Memory B cell (primary cell): ENCODE measurements around the gene CXADR.
"Not testable (repeated sequence)": the region's sequence is repeated elsewhere in the genome, so short reads cannot be mapped to it uniquely, and the experiment has no call there.

Source experiments
- ATAC-seq: fragments of 150-1000 bp; cut with Tn5 transposase; 2 replicates; pipeline ENCODE4 v1.10.0; 2021; ENCODE audit warnings: low read depth, mild to moderate bottlenecking, moderate library complexity
- DNase-seq, 2 donors: peaks; one replicate each; pipeline ENCODE4 v3.0.0; 2022; ENCODE audit warnings: low spot score in 2 of 2
- H3K27ac Mint-ChIP-seq: one replicate; pipeline ENCODE4 v1.8.0; 2022; ENCODE audit warnings: mild to moderate bottlenecking, moderate library complexity, mixed read lengths
- H3K27me3 Mint-ChIP-seq: one replicate; pipeline ENCODE4 v1.8.0; 2022; ENCODE audit warnings: mixed read lengths
- H3K36me3 Mint-ChIP-seq: one replicate; pipeline ENCODE4 v1.8.0; 2022; ENCODE audit warnings: mild to moderate bottlenecking, mixed read lengths
- H3K4me1 Mint-ChIP-seq: one replicate; pipeline ENCODE4 v1.8.0; 2022; ENCODE audit warnings: mixed read lengths
- H3K4me3 Mint-ChIP-seq: one replicate; pipeline ENCODE4 v1.8.0; 2022; ENCODE audit warnings: mild to moderate bottlenecking, moderate library complexity, mixed read lengths
- H3K9me3 Mint-ChIP-seq: one replicate; pipeline ENCODE4 v1.8.0; 2022; ENCODE audit warnings: mixed read lengths

Gene CXADR

DNA sequence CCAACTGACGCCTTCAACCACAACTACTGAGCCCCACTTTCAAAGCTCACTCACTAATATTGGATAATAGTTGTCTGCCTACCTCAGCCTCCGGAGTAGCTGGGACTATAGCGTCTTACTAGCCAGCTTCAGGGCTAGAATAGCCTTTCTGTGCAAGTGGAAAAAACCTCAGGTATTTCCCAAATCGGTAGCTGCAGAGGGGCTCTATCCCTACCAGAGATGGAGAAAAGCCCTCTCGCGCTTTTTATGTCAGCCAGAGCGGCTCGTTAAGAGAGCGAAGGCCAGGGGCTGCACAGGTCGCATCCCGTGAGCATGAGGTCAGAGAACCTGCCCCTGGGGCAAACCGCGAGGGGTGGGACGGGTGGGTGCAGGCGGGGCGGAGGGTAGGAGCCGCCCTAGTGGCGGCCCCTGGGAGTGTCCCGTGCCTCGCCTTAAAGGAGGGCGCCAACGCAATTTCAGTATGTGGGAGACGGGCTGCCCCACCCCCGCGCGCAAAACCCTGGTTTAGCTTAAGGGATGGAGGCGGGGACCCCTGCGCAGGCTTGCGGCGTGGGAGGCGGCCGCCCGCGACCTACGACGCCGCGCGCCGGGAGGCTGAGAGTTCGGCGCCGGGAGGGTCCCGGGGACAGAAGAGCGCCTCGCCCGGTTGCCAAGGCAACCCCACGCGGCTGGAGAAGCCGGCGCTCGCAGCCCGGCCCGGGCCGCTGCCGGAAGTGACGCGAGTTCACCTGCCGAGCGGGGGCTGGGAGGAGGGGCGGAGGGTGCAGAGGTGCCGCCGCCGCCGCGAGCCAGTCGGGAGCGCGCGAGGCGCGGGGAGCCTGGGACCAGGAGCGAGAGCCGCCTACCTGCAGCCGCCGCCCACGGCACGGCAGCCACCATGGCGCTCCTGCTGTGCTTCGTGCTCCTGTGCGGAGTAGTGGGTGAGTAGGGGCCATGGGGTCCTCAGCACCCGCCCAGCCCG lies at the start of gene CXADR:
TSS of gene CXADR (plus strand) at position 791 of the 961 bp plus-strand sequence. CDS start at position 878, 87 bp downstream.
- H3K27me3 Mint-ChIP-seq, result peaks cover 14% of the 10 kb centered on the region
- peak; percentile 83 for ATAC-seq
- H3K9me3 Mint-ChIP-seq, result no peaks in the 10 kb centered on the region
- peaks cover 12% of the 10 kb centered on the region for H3K4me1 Mint-ChIP-seq
- H3K36me3 Mint-ChIP-seq, result no peaks in the 10 kb centered on the region
- DNase-seq, result peak; percentile 43 to 47
- H3K27ac Mint-ChIP-seq, result peak within 1 kb of the TSS; percentile 7
- H3K4me3 Mint-ChIP-seq, result peak within 1 kb of the TSS; percentile 86

GRCh38 chr21:17466166-17466565 lies 46.7 kb upstream of the CXADR start:
- no peak overlapping the region for H3K4me3 Mint-ChIP-seq
- ATAC-seq (no peak), DNase-seq (no peak)
- H3K27ac Mint-ChIP-seq, result no peak overlapping the region
- no peaks in the 10 kb centered on the region for H3K4me1 Mint-ChIP-seq
- no peaks in the 10 kb centered on the region for H3K36me3 Mint-ChIP-seq
- no peaks in the 10 kb centered on the region for H3K27me3 Mint-ChIP-seq
- peaks cover 2% of the 10 kb centered on the region for H3K9me3 Mint-ChIP-seq

- ATAC-seq (no peak), DNase-seq (no peak)
- Mint-ChIP-seq H3K27ac (no peak overlapping the region), H3K9me3 (peaks cover 2% of the 10 kb centered on the region), H3K36me3 (no peaks in the 10 kb centered on the region), H3K27me3 (no peaks in the 10 kb centered on the region), H3K4me1 (no peaks in the 10 kb centered on the region), H3K4me3 (no peak overlapping the region)
Measured at GRCh38 chr21:17467392-17467791, 45.5 kb upstream of the CXADR start.

DNA sequence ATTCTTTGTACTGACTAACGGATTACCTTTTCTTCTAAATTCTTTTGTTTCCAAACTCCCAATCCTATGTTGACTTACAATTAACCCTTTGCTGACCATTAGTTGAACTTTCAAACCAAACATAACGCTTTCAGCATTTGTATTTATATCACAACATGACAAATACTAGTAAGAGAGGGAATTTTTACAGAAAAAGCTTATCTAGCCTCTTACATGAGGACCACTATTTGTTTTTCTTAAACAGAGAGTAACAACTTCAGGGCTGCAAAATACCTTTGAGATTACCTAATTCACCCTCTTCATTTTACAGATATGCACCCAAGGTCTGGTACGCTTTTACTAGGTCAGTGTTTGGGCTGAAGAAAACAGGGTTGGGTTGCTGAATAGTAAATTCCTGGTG lies 45.0 kb upstream of the CXADR start:
- Mint-ChIP-seq H3K4me1 (no peaks in the 10 kb centered on the region), H3K36me3 (no peaks in the 10 kb centered on the region), H3K27ac (no peak overlapping the region), H3K4me3 (no peak overlapping the region), H3K27me3 (no peaks in the 10 kb centered on the region), H3K9me3 (peaks cover 2% of the 10 kb centered on the region)
- DNase-seq (no peak), ATAC-seq (no peak)

DNA sequence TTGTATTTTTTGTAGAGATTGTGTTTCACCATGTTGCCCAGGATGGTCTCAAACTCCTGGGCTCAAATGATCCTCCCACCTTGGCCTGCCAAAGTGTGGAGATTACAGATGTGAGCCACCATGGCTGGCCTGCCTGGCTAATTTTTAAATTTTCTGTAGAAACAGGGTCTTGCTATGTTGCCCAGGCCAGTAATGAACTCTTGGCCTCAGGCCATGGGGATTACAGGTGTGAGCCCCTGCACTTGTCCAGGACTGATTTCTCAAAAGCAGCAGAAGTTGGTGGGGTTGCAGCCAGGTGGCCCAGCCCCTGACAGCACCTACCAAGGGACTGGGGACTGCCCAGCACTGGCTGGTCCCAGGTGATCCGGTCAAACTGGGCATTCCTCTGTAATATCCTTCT lies 44.1 kb upstream of the CXADR start:
- DNase-seq (no peak), ATAC-seq (no peak)
- no peak overlapping the region for H3K27ac Mint-ChIP-seq
- no peaks in the 10 kb centered on the region for H3K4me1 Mint-ChIP-seq
- H3K4me3 Mint-ChIP-seq, result no peak overlapping the region
- no peaks in the 10 kb centered on the region for H3K36me3 Mint-ChIP-seq
- peaks cover 2% of the 10 kb centered on the region for H3K9me3 Mint-ChIP-seq
- H3K27me3 Mint-ChIP-seq, result no peaks in the 10 kb centered on the region

- no peaks in the 10 kb centered on the region for H3K4me1 Mint-ChIP-seq
- no peak overlapping the region for H3K4me3 Mint-ChIP-seq
Measured at GRCh38 chr21:17469727-17470126, 43.1 kb upstream of the CXADR start.

GRCh38 chr21:17472182-17472581 lies 40.7 kb upstream of the CXADR start:
- Mint-ChIP-seq H3K4me1 (no peaks in the 10 kb centered on the region), H3K36me3 (no peaks in the 10 kb centered on the region), H3K9me3 (peaks cover 5% of the 10 kb centered on the region), H3K27me3 (no peaks in the 10 kb centered on the region), H3K4me3 (no peak overlapping the region), H3K27ac (no peak overlapping the region)
- ATAC-seq, result no peak
- DNase-seq, result no peak

More at GRCh38 chr21:17469727-17470126, 43.1 kb upstream of the CXADR start:
- Mint-ChIP-seq H3K36me3 (no peaks in the 10 kb centered on the region), H3K27me3 (no peaks in the 10 kb centered on the region), H3K27ac (no peak overlapping the region), H3K9me3 (peaks cover 5% of the 10 kb centered on the region)
- DNase-seq (no peak), ATAC-seq (no peak)

DNA sequence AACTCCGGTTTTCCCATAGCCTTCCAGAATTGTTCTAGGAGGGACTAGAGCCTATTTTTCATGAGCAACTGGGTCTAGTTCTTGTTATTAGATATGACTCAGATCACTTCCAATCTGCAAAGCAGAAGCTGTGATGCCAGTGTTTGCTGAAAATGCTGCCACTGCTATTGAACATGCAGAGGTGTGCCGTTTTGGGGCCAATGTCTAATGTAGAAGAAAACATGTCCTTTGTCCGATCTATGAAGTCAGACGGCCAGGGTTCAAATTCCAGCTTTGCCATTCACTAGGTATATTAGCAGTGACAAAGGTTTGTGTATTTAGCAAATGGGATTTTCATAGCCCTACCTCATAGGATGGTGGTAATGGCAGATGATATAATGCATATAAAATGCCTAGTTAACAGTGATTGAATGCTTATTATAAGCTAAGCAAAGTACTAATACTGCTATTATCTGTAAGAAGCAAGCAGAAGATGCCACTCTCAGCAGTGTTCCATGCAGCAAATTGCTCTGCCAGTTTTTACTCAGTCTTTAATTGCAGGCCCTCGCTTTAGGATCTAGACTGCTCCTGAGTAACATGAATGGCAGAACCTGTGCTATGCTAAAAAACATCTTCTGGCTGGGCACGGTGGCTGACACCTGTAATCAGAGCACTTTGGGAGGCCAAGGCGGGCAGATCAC lies 40.1 kb upstream of the CXADR start:
- no peak for ATAC-seq
- no peak overlapping the region for H3K27ac Mint-ChIP-seq
- H3K4me3 Mint-ChIP-seq, result no peak overlapping the region
- no peaks in the 10 kb centered on the region for H3K36me3 Mint-ChIP-seq
- peaks cover 5% of the 10 kb centered on the region for H3K9me3 Mint-ChIP-seq
- H3K27me3 Mint-ChIP-seq, result no peaks in the 10 kb centered on the region
- no peaks in the 10 kb centered on the region for H3K4me1 Mint-ChIP-seq
- DNase-seq, result no peak

DNA sequence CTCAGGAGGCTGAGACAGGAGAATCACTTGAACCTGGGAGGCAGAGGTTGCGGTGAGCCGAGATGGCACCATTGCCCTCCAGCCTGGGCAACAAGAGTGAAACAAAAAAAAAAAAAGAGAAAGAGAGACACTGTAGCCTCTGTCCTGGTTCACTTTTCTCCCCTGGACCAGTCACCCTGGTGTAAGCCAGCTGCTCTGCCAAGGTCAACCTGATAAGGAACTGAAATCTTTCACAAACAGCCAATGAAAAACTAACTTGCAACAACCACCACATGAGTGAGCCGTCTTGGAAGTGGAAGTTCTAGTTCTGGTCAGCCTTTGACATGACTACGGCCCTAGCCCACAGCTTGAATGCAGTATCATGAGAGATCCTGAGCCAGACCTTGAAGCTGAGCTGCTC lies 36.8 kb upstream of the CXADR start:
- H3K27me3 Mint-ChIP-seq, result no peaks in the 10 kb centered on the region
- H3K4me3 Mint-ChIP-seq, result no peak overlapping the region
- DNase-seq (no peak), ATAC-seq (no peak)
- peaks cover 3% of the 10 kb centered on the region for H3K9me3 Mint-ChIP-seq
- no peaks in the 10 kb centered on the region for H3K36me3 Mint-ChIP-seq
- no peak overlapping the region for H3K27ac Mint-ChIP-seq
- no peaks in the 10 kb centered on the region for H3K4me1 Mint-ChIP-seq

DNA sequence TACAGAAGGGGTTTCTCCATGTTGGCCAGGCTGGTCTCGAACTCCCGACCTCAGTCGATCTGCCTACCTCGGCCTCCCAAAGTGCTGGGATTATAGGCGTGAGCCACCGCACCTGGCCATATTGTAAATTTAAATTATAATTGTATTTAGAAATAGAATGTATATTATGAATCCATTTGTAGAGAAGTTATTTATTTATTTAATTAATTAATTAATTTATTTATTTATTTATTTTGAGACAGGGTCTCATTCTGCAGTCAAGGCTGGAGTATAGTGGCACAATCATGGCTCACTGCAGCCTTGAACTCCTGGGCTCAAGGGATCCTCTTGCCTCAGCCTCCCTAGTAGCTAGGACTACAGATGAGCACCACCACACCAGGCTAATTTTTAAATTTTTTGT lies 34.7 kb upstream of the CXADR start:
- not testable (repeated sequence) for H3K9me3 Mint-ChIP-seq, ATAC-seq, H3K27me3 Mint-ChIP-seq, H3K27ac Mint-ChIP-seq, DNase-seq, H3K36me3 Mint-ChIP-seq, H3K4me3 Mint-ChIP-seq, H3K4me1 Mint-ChIP-seq

DNA sequence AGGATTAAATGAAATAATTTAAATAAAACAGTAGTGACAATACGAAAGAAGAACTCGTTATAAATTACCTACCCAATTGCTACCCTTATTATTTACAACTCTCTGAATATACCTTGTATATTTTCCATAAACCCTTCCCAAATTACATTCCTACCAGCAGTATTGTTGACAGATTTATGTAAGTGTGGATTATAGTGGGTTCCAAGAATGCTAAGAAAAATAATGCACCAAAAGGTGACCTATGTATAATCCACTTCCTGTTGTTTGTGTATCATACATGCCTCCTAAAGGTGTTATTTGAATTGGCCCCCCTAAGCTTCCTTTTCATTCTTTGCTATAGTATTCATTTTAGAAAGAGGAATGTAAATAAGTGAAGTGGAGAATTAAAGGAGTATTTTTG lies 33.2 kb upstream of the CXADR start:
- ATAC-seq (no peak), DNase-seq (no peak)
- Mint-ChIP-seq H3K27me3 (no peaks in the 10 kb centered on the region), H3K9me3 (no peaks in the 10 kb centered on the region), H3K4me1 (no peaks in the 10 kb centered on the region), H3K4me3 (no peak overlapping the region), H3K27ac (no peak overlapping the region), H3K36me3 (no peaks in the 10 kb centered on the region)

DNA sequence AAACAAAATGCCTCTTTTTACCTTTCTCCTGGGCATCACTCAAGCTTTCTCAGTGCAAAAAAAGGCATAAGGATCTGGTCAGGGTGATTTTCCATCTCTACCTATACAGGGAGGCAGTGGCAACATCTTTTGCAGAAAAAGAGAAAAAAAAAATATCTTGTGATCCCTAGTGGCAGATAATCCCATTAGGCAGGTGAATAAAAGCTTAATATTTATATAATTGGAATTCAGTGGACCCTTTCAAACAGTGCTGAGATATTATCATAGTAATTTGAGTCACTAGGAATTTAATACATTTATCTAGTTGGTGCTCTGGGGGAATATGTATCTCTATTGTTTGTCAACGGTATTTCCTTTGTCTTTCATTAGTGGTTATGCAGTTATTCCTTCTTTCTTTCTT lies 29.9 kb upstream of the CXADR start:
- no peak overlapping the region for H3K4me3 Mint-ChIP-seq
- no peak for ATAC-seq
- H3K9me3 Mint-ChIP-seq, result peaks cover 1% of the 10 kb centered on the region
- H3K27me3 Mint-ChIP-seq, result no peaks in the 10 kb centered on the region
- no peak overlapping the region for H3K27ac Mint-ChIP-seq
- H3K4me1 Mint-ChIP-seq, result no peaks in the 10 kb centered on the region
- no peaks in the 10 kb centered on the region for H3K36me3 Mint-ChIP-seq
- no peak for DNase-seq

- H3K4me1 Mint-ChIP-seq, result no peaks in the 10 kb centered on the region
- no peak for DNase-seq
- peaks cover 4% of the 10 kb centered on the region for H3K27me3 Mint-ChIP-seq
- no peak overlapping the region for H3K4me3 Mint-ChIP-seq
- ATAC-seq, result no peak
- H3K27ac Mint-ChIP-seq, result no peak overlapping the region
- H3K36me3 Mint-ChIP-seq, result peaks cover 1% of the 10 kb centered on the region
- peaks cover 1% of the 10 kb centered on the region for H3K9me3 Mint-ChIP-seq
Measured at GRCh38 chr21:17488620-17489019, 24.2 kb upstream of the CXADR start.

DNA sequence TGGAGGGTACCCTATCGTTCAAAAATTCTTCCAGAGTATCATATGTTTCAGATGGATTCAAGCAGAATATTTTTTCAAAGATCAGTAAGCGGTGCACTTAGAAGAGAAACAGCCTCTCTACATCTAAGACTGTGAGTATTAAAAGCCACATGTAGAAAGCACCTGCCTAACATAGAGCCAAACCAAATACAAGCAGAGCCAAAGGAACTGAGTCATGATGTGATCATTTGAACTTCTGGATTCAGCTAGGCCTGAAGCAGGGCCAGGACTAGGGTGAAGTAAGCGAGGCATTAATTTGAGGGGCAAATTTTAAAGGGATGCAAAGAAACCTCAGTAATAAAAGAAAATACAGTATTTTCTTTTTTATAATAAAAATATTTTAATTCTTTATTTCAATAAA lies 23.3 kb upstream of the CXADR start:
- not testable (repeated sequence) for H3K27ac Mint-ChIP-seq, H3K4me1 Mint-ChIP-seq, DNase-seq, H3K36me3 Mint-ChIP-seq, H3K9me3 Mint-ChIP-seq, H3K4me3 Mint-ChIP-seq, H3K27me3 Mint-ChIP-seq, ATAC-seq
